Stimulated activated CD8-positive, alpha-beta memory T cell treated with anti-CD3 and anti-CD28 coated beads, Interleukin-12 subunit alpha, Interleukin-12 subunit beta, amount 100 ng/mL, for 1 hour (primary cell): ENCODE results near the gene ADPRHL1.
"Not testable (repeated sequence)": the region's sequence is repeated elsewhere in the genome, so short reads cannot be mapped to it uniquely, and the experiment has no call there.

Experiments
- DNase-seq: peaks from one replicate; pipeline ENCODE4 v3.0.0-alpha.2; 2020; ENCODE audit warnings: low read depth

ADPRHL1 gene

GRCh38 chr13:113369189-113369588, 84.1 kb downstream of the ADPRHL1 start:
- no peak for DNase-seq

- not testable (repeated sequence) for DNase-seq
These were observed 84.9 kb downstream of the ADPRHL1 start for GRCh38 chr13:113368353-113368752.

- DNase-seq = no peak
These were observed 85.5 kb downstream of the ADPRHL1 start for GRCh38 chr13:113367771-113368170.

- no peak for DNase-seq
These were observed 86.2 kb downstream of the ADPRHL1 start for GRCh38 chr13:113367020-113367560.

- DNase-seq = no peak
These were observed 87.2 kb downstream of the ADPRHL1 start for GRCh38 chr13:113365971-113366588.

GRCh38 chr13:113365583-113365970, 87.7 kb downstream of the ADPRHL1 start:
- DNase-seq = no peak

GRCh38 chr13:113364901-113365582, 88.2 kb downstream of the ADPRHL1 start:
- no peak for DNase-seq

- no peak for DNase-seq
These were observed 88.9 kb downstream of the ADPRHL1 start for GRCh38 chr13:113364311-113364889.

- DNase-seq = no peak
These were observed 91.9 kb downstream of the ADPRHL1 start for GRCh38 chr13:113361406-113361805.

- DNase-seq = no peak
These were observed 92.8 kb downstream of the ADPRHL1 start for GRCh38 chr13:113360446-113360845.

- DNase-seq = no peak
These were observed 93.7 kb downstream of the ADPRHL1 start for GRCh38 chr13:113359571-113359970.

- DNase-seq = no peak
These were observed 94.6 kb downstream of the ADPRHL1 start for GRCh38 chr13:113358653-113359190.

- DNase-seq = no peak
These were observed 95.8 kb downstream of the ADPRHL1 start for GRCh38 chr13:113357529-113357928.

GRCh38 chr13:113356596-113356995, 96.7 kb downstream of the ADPRHL1 start:
- DNase-seq = no peak

- DNase-seq = no peak
These were observed 97.7 kb downstream of the ADPRHL1 start for GRCh38 chr13:113355621-113356020.

GRCh38 chr13:113354831-113355610, 98.3 kb downstream of the ADPRHL1 start:
- DNase-seq = no peak

GRCh38 chr13:113353254-113353653, 100.0 kb downstream of the ADPRHL1 start:
- no peak for DNase-seq

GRCh38 chr13:113351514-113352026, 101.7 kb downstream of the ADPRHL1 start:
- no peak for DNase-seq

GRCh38 chr13:113350938-113351335, 102.4 kb downstream of the ADPRHL1 start:
- no peak for DNase-seq

GRCh38 chr13:113350065-113350937, 103.0 kb downstream of the ADPRHL1 start:
- no peak for DNase-seq
